ENCODE results near the gene LENEP.
A peak's percentile ranks its signal among the peaks of the same experiment; 100 is the strongest.
"Not testable (repeated sequence)": the region's sequence is repeated elsewhere in the genome, so short reads cannot be mapped to it uniquely, and the experiment has no call there.

The LENEP gene

DNA sequence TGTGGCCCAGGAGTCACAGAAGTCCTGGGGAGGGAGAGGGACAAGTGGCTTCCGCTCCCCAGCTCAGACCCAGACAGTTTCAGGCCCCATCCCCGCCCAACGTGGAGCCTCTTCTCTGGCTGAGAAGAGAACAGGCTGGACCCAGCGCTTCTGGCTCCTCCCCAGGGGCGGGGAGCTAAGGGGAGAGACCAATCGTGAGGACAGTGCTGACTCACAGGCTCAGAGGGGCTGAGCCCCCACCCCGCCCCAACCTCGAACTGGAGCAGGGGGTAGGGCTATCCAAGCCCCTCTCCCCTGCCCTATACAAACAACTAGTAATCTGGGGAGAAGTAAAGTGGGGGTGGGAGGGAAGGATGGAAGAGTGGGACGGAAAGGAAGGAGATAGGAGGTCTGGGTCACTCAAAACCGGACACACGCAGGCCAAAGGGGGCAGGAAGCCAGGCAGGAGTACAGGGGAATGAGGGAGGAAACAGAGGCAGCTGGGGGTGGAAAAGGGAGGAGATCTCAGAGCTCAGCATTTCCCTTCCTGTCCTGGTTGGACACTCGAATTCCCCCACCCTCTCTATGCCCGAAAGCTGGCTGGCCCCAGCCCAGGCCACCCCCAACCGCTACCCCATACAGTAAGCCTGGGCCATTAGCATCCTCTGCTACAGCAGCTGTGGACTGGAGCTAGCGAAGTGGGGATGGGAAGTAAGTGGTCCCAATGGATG lies 22.6 kb upstream of the LENEP start, which contains the start of gene SHC1:
Gene SHC1 (minus strand): TSS at position 117 of the 710 bp plus-strand sequence. CDS start 221 bp downstream, outside the sequence.
- Histone ChIP-seq H3K4me1 (ENCODE audit: control insufficient read depth, insufficient read depth, low read length, unreplicated experiment) (peaks cover 46% of the 10 kb centered on the region), H3K79me2 (ENCODE audit: control insufficient read depth, insufficient read depth, low read length, unreplicated experiment) (peaks cover 59% of the 10 kb centered on the region), H3K4me3 (ENCODE audit: low read depth, low read length) (peak within 1 kb of the TSS; percentile 90), H2AFZ (ENCODE audit: low read length, unreplicated experiment) (no peak within 1 kb of the TSS), H3K27me3 (ENCODE audit: insufficient read depth, low read length) (no peaks in the 10 kb centered on the region), H3K27ac (ENCODE audit: low read depth, low read length) (peak within 1 kb of the TSS; percentile 97), H3K36me3 (ENCODE audit: insufficient read depth, low read length) (no peaks in the 10 kb centered on the region; the same call in 1 of the 2 replicates)

- no peaks in the 10 kb centered on the region for H3K27me3 ChIP-seq (ENCODE audit: insufficient read depth, low read length)
- no peaks in the 10 kb centered on the region; the same call in 1 of the 2 replicates for H3K36me3 ChIP-seq (ENCODE audit: insufficient read depth, low read length)
- H3K4me1 ChIP-seq (ENCODE audit: control insufficient read depth, insufficient read depth, low read length, unreplicated experiment), result peaks cover 46% of the 10 kb centered on the region
- peaks cover 60% of the 10 kb centered on the region for H3K79me2 ChIP-seq (ENCODE audit: control insufficient read depth, insufficient read depth, low read length, unreplicated experiment)
- no peak overlapping the region for H2AFZ ChIP-seq (ENCODE audit: low read length, unreplicated experiment)
- H3K27ac ChIP-seq (ENCODE audit: low read depth, low read length), result peak overlapping the region; percentile 97
- H3K4me3 ChIP-seq (ENCODE audit: low read depth, low read length), result peak overlapping the region; percentile 90
Measured at GRCh38 chr1:154971341-154971998, 21.9 kb upstream of the LENEP start.

DNA sequence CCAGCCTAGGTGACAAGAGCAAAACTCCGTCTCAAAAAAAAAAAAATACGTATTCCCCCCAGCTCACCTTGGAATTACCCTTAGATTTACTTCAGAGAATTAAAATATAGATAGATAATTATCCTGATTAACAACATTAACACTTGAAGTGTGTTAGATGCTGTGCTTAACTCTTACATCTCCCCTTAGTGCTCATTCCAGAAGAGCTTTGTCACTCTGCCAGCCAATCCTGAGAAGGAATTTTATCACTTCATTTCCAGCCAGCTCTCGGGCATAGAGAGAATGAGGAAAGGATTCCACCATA lies 21.2 kb upstream of the LENEP start:
- peaks cover 46% of the 10 kb centered on the region for H3K4me1 ChIP-seq (ENCODE audit: control insufficient read depth, insufficient read depth, low read length, unreplicated experiment)
- H3K36me3 ChIP-seq (ENCODE audit: insufficient read depth, low read length), result no peaks in the 10 kb centered on the region; the same call in 1 of the 2 replicates
- H3K4me3 ChIP-seq (ENCODE audit: low read depth, low read length), result peak overlapping the region; percentile 90
- no peaks in the 10 kb centered on the region for H3K27me3 ChIP-seq (ENCODE audit: insufficient read depth, low read length)
- H3K27ac ChIP-seq (ENCODE audit: low read depth, low read length), result peak overlapping the region; percentile 97
- H2AFZ ChIP-seq (ENCODE audit: low read length, unreplicated experiment), result no peak overlapping the region
- peaks cover 60% of the 10 kb centered on the region for H3K79me2 ChIP-seq (ENCODE audit: control insufficient read depth, insufficient read depth, low read length, unreplicated experiment)

DNA sequence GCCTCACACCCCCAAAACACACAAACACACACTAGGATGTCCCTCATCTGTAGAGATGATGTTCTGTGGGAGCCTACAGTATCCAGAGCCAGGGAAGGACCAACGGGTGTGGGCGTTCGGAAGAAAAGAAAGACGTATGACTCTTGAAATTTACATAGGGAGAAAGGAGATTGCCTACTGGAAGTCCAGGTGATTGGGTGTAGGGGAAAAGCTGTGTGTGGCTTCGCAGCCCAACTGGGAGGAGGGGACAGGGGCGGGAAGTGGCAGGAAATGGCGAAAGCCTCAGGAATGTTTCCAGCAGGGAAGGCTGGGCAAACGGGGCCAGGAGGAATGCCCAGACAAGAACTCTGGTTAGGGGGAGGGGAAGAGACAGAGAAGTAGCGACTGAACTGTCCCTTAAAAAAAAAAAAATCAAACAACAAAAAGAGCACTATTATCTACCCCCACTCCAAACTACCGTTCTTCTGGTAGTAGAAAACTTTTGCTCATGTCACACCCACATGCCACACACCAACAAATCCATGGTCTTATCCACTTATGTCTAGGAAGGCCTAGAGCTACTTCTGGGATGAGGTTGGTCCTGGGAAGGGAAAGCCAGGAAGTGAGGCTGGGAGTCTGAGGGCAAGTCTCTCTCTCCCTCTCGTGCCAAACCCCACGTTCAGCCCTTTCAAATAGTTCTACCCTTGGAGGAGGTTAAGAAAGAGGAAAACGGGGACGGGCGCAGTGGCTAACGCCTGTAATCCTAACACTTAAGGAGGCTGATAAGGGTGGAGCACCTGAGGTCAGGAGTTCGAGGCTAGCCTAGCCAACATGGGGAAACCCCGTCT lies 20.7 kb upstream of the LENEP start:
- Histone ChIP-seq H3K79me2 (ENCODE audit: control insufficient read depth, insufficient read depth, low read length, unreplicated experiment) (peaks cover 60% of the 10 kb centered on the region), H3K4me3 (ENCODE audit: low read depth, low read length) (peak overlapping the region; percentile 90), H3K36me3 (ENCODE audit: insufficient read depth, low read length) (no peaks in the 10 kb centered on the region; the same call in 1 of the 2 replicates), H3K27me3 (ENCODE audit: insufficient read depth, low read length) (no peaks in the 10 kb centered on the region), H2AFZ (ENCODE audit: low read length, unreplicated experiment) (no peak overlapping the region), H3K27ac (ENCODE audit: low read depth, low read length) (peak overlapping the region; percentile 97), H3K4me1 (ENCODE audit: control insufficient read depth, insufficient read depth, low read length, unreplicated experiment) (peaks cover 46% of the 10 kb centered on the region)

- Histone ChIP-seq H3K27ac (ENCODE audit: low read depth, low read length) (peak overlapping the region; percentile 97), H2AFZ (ENCODE audit: low read length, unreplicated experiment) (no peak overlapping the region), H3K4me1 (ENCODE audit: control insufficient read depth, insufficient read depth, low read length, unreplicated experiment) (peaks cover 38% of the 10 kb centered on the region), H3K4me3 (ENCODE audit: low read depth, low read length) (peak overlapping the region; percentile 90), H3K27me3 (ENCODE audit: insufficient read depth, low read length) (no peaks in the 10 kb centered on the region), H3K36me3 (ENCODE audit: insufficient read depth, low read length) (peaks cover 3% of the 10 kb centered on the region; the same call in 1 of the 2 replicates), H3K79me2 (ENCODE audit: control insufficient read depth, insufficient read depth, low read length, unreplicated experiment) (peaks cover 60% of the 10 kb centered on the region)
Measured at GRCh38 chr1:154973344-154974101, 19.9 kb upstream of the LENEP start.

- no peaks in the 10 kb centered on the region for H3K27me3 ChIP-seq (ENCODE audit: insufficient read depth, low read length)
- peaks cover 4% of the 10 kb centered on the region; the same call in 1 of the 2 replicates for H3K36me3 ChIP-seq (ENCODE audit: insufficient read depth, low read length)
- peak within 1 kb of the TSS; percentile 61 for H2AFZ ChIP-seq (ENCODE audit: low read length, unreplicated experiment)
- peaks cover 56% of the 10 kb centered on the region for H3K79me2 ChIP-seq (ENCODE audit: control insufficient read depth, insufficient read depth, low read length, unreplicated experiment)
- peak within 1 kb of the TSS; percentile 97 for H3K27ac ChIP-seq (ENCODE audit: low read depth, low read length)
- peak within 1 kb of the TSS; percentile 90 for H3K4me3 ChIP-seq (ENCODE audit: low read depth, low read length)
- H3K4me1 ChIP-seq (ENCODE audit: control insufficient read depth, insufficient read depth, low read length, unreplicated experiment), result peaks cover 36% of the 10 kb centered on the region
Measured at GRCh38 chr1:154974102-154974807, 19.1 kb upstream of the LENEP start, which contains the start of gene CKS1B. Gene CKS1B (plus strand): TSS chr1:154974681. CDS start chr1:154974746, 65 bp downstream.

DNA sequence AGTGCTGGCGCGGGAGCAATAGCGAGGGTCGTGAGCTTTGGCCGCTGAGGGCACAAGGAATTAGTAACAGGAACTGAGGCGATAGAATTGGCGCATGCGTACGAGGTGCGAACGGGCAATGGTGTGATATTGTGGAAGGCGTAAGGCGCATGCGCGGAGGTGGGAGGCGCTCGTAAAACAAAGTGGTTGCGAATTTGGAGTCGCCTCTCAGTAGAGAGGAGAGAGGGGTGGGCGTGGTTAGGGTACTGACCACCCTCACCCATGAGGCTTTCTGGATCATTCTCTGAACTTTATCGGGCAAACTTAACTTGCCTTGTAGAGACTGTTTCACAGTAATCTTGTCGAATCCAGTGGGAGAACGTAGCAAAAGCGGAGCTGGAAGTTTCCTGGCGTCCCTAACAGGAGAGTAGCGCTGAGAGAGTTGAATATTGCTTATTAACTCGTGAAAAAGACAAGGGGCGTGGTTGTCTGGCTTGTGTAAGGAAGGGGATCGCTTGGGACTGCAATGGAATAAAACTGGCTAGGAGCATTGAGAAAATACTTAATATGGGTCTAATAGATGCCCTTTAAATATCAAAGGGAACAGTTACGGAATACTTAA lies 18.5 kb upstream of the LENEP start:
- Histone ChIP-seq H3K4me3 (ENCODE audit: low read depth, low read length) (peak overlapping the region; percentile 90), H2AFZ (ENCODE audit: low read length, unreplicated experiment) (peak overlapping the region; percentile 61), H3K27me3 (ENCODE audit: insufficient read depth, low read length) (no peaks in the 10 kb centered on the region), H3K27ac (ENCODE audit: low read depth, low read length) (peak overlapping the region; percentile 97), H3K79me2 (ENCODE audit: control insufficient read depth, insufficient read depth, low read length, unreplicated experiment) (peaks cover 52% of the 10 kb centered on the region), H3K4me1 (ENCODE audit: control insufficient read depth, insufficient read depth, low read length, unreplicated experiment) (peaks cover 36% of the 10 kb centered on the region), H3K36me3 (ENCODE audit: insufficient read depth, low read length) (peaks cover 8% of the 10 kb centered on the region; the same call in 1 of the 2 replicates)

DNA sequence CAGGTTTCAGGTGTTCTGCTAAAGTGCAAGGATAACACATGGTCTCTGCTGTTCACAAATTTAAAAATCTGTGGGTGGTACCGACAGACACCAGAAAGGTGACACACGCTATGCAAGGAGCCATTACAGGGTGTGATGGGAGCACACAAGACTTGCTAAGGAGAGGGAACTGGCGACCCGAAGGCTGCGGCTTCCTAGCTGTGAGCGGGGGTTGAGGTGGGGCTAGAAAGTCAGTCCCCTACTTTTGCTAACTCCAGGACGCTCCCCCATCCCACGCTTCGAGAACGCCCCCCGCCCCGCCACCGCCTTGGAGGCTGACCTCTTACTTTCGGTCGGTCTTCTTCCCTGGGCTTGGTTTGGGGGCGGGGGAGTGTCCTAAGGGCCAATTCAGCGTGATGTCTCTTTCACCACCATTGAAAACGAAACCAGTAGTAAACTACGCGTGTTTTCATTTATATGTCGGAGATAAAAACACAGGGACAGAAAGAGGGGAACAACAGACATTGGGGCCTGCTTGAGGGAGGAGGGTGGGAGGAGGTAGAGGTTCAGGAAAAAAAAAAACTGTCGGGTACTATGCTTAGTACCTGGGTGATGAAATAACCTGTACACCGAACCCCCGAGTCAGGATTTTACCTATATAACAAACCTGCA lies 17.9 kb upstream of the LENEP start:
- H3K4me1 ChIP-seq (ENCODE audit: control insufficient read depth, insufficient read depth, low read length, unreplicated experiment), result peaks cover 36% of the 10 kb centered on the region
- H3K4me3 ChIP-seq (ENCODE audit: low read depth, low read length), result peak overlapping the region; percentile 90
- peak overlapping the region; percentile 61 for H2AFZ ChIP-seq (ENCODE audit: low read length, unreplicated experiment)
- H3K27ac ChIP-seq (ENCODE audit: low read depth, low read length), result peak overlapping the region; percentile 97
- no peaks in the 10 kb centered on the region for H3K27me3 ChIP-seq (ENCODE audit: insufficient read depth, low read length)
- H3K79me2 ChIP-seq (ENCODE audit: control insufficient read depth, insufficient read depth, low read length, unreplicated experiment), result peaks cover 46% of the 10 kb centered on the region
- H3K36me3 ChIP-seq (ENCODE audit: insufficient read depth, low read length), result peaks cover 8% of the 10 kb centered on the region; the same call in 1 of the 2 replicates

DNA sequence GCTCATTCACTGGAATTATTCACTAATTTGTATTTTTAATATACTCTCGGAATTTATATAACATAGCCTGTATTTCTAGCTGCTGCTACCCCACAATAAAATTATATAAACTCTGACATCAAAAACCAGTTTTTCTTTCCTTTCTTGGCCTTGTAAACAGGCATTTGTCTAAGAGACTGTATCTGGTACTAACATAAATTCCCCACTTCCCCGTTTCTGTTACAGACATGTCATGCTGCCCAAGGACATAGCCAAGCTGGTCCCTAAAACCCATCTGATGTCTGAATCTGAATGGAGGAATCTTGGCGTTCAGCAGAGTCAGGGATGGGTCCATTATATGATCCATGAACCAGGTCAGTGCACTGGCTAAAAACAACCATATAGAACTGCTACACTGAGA lies 15.6 kb upstream of the LENEP start:
- not testable (repeated sequence) for H3K27me3 ChIP-seq (ENCODE audit: insufficient read depth, low read length); H3K36me3 ChIP-seq (ENCODE audit: insufficient read depth, low read length); H3K27ac ChIP-seq (ENCODE audit: low read depth, low read length); H2AFZ ChIP-seq (ENCODE audit: low read length, unreplicated experiment); H3K4me3 ChIP-seq (ENCODE audit: low read depth, low read length)
- Histone ChIP-seq H3K4me1 (ENCODE audit: control insufficient read depth, insufficient read depth, low read length, unreplicated experiment) (peaks cover 18% of the 10 kb centered on the region), H3K79me2 (ENCODE audit: control insufficient read depth, insufficient read depth, low read length, unreplicated experiment) (peaks cover 45% of the 10 kb centered on the region)

Measured in ACC112 (cell line).